NCI-H1105 treated with DMSO at 0.1 percent for 48 hours (cell line): ENCODE results near the gene ACAP3.

Experiments used
- DNase-seq: peaks from one replicate; lab custom pipeline; 2025; lab: John Stamatoyannopoulos, UW

Gene ACAP3

DNA sequence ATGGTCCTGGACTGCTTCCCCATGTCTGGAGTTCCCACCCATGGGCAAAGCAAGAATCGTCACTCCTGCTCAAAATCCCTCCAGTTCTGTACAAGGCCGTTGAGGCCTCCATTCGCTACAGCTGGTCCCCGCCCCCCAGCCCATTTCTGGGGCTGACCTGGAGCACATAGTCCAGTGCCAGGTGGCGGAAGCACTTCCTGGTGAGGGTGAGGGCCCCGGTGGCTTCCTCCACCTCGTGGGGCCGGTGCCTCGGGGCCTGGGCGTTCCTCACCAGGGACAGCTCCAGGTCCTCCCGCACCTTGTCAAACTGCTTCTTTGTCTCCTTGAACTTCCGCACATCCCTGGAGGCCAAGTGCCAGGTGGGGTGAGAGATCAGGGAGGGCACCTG lies 7.4 kb downstream of the ACAP3 start:
- DNase-seq, result no peak

GRCh38 chr1:1299686-1300351 lies 7.9 kb downstream of the ACAP3 start:
- peak; percentile 18 for DNase-seq

- DNase-seq, result no peak
Observed at GRCh38 chr1:1298861-1299685, 8.7 kb downstream of the ACAP3 start.

GRCh38 chr1:1297802-1298424 lies 9.8 kb downstream of the ACAP3 start:
- no peak for DNase-seq

DNA sequence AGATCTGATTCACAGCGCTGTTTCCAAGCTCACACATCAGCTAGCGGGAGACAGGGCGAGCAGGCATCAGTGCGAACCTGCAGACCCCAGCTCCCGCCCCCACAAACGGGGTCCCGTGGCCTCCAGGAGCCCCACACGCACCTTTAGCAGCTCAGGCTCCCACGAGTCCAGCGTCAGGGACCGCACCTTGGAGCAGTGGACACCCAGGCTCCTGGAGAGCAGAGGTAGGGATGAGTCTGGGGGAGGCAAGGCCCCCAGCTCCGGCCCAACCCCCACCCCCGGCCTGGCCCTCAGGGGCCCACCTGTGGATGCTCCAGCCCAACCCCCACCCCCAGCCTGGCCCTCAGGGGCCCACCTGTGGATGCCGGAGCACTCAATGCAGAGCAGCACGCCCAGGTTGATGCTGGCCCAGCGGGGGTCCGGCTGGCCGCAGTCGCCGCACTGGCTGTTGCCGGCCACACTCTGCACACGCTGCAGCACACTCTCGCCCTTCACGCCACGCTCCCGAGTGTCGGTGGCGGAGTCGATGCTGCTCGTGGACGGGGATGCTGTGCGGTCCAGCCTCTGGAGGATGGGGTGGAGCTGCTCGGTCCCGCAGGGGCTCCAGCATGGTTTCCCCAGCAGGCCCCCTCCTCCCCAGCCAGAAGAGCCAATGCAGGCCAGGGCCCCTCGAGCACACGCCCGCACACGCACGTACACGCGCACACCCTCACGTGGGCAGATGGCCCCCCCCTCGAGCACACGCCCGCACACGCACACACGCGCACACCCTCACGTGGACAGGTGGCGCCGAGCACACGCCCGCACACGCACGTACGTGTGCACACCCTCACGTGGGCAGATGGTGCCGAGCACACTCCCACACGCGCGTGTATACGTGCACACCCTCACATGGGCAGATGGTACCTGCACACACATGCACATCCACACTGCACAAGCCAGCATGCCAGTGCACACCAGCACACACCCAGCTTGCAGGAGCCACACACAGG lies 11.4 kb downstream of the ACAP3 start:
- no peak for DNase-seq

DNA sequence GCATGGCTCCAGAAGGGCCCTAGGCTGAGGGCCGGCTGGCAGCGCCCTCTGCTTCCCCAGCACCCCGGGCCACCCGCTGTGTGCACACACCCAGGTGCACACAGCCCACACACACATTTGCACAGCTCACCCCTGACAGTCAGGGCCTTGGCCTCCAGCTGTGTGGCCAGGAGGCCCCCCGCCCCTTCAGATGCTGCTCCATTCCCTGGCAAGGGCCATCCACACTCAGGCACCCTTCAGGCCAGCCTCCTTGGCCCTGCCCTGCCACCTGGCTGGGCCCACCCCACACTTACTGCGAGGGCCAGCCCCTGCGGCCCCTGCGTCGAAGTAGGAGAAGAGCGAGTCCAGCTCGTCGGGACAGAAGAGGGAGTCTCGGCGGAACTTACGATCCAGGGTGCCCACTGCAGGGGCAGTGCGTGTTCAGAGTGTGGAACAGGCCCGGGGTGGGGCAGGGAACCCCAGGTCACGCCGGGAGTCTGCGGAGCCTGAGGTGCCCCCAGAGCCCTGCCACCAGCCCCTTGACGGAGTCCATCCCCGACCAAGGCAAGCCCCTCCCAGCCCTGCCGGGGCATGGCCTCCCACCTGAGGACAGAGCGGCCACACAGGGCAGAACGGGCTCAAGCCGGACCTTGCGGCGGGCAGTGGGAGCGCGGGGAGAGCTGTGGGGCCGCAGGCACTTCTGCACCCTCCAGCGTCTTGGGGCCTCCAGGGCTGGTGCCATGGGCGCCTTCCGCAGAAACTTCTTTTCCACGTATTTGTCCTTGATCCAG lies 12.4 kb downstream of the ACAP3 start:
- no peak for DNase-seq

DNA sequence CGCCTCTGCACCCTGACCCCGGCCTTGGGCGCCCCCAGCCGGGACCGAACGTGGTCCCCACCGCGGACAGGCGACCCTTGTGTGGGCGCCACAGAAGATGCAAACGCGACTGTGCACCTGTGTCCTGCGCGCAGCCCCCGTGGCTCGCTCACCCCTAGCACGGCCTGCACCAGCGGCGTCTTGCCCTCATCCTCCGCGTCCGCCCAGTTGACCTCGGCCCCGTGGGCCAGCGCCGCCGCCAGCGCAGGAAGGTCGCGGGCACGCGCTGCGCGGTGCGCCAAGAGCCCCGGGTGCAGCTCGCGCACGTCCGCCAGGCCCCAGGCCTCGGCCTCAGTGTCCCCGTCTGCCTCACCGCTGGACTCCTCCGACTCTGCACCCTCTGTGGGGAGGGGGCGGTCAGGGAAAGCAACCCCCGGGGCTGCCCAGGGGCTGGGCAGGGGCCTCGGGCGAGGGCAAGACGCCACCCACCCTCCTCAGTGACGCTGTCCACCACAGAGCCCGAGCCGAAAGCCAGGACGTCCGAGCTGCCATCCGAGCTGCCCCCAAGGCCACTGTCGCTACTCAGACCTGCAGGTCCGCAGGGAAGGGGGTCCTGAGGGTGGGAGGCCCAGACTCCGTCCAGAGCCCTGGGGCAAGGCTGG lies 13.4 kb downstream of the ACAP3 start:
- DNase-seq, result no peak

- no peak for DNase-seq
Observed at GRCh38 chr1:1293263-1294249, 14.2 kb downstream of the ACAP3 start.

DNA sequence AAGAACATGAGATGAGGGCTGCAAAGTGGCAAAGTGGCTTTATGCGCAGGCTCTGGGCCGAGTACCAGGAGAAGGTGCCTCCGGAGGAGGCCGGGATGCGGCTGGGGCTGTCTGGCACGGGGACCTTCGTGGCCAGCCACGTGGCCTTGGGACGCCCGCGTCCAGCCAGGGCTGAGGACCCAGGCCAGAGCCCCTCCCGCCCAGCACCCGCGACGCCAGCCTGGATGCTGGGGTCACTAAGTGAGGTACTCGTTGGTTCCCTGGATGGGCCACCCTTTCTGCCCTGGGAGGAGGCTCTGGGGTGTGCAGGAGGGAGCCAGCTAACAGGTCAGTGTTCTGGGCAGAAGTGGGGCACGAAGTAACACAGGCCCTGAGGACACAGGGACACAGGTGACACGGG lies 14.9 kb downstream of the ACAP3 start:
- no peak for DNase-seq

DNA sequence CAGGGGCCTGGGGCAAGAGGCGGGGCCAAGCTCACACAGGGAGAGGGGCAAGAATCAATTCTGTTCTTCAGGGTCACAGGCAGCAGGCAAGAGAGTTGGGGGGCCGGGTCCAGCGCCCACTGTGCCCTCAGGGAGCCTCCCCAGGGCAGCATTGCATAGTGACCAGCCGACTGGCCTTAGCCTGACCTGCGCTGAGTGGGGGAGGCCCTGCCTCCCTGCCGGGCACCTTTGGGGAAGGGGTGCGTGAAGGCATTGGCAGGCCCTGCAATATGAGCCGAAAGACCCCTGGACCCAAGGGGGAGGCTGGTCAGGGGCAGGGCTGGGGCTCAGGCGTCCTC lies 15.3 kb downstream of the ACAP3 start:
- DNase-seq, result no peak

GRCh38 chr1:1291548-1292441 lies 15.9 kb downstream of the ACAP3 start:
- DNase-seq, result peak; percentile 83

GRCh38 chr1:1291023-1291528 lies 16.7 kb downstream of the ACAP3 start:
- peak; percentile 41 for DNase-seq

DNA sequence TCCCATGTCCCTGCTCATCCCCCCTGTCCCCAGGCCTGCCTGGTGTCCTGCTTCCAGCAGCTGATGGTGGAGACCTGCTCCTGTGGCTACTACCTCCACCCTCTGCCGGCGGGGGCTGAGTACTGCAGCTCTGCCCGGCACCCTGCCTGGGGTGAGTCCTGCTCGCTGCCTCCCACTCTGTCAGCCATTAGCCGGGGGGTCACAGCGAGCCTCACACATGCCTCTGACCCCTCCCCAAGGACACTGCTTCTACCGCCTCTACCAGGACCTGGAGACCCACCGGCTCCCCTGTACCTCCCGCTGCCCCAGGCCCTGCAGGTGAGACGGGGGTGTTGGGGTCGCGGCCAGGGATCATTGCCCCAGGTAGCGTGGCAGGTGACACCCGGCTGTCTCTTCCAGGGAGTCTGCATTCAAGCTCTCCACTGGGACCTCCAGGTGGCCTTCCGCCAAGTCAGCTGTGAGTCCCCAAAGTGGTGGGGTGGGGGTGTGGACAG lies 17.4 kb downstream of the ACAP3 start:
- no peak for DNase-seq

DNA sequence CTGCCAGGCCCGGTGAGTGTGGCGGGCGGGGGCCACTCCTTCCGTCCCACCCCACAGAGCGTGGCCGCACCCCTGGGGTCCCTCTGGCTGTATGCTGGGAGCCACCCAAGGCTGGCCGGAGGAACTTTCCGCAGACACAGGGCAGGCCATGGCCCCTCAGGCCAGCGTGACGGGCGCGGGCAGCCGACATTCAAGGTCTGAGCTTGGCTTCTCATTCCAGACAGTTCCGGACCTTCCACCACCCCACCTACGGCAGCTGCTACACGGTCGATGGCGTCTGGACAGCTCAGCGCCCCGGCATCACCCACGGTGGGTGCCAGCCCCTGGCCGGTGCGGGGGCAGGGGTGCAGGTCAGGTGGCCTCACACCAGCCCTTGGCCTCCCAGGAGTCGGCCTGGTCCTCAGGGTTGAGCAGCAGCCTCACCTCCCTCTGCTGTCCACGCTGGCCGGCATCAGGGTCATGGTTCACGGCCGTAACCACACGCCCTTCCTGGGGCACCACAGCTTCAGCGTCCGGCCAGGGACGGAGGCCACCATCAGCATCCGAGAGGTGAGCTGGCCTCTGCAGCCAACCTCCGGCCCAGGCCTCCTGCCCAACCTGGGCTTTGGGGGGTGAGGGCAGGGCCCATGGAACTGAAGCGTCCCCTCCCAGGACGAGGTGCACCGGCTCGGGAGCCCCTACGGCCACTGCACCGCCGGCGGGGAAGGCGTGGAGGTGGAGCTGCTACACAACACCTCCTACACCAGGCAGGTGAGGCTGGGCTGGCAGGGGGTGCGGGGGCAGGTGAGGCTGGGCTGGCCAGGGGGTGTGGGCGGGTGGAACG lies 20.2 kb downstream of the ACAP3 start:
- no peak for DNase-seq

- DNase-seq, result no peak
Observed at GRCh38 chr1:1286313-1287261, 21.1 kb downstream of the ACAP3 start.
